GM21717 (cell line): Measurements from ENCODE around the gene SYNJ2.
A peak's percentile ranks its signal among the peaks of the same experiment; 100 is the strongest.
"Not testable (repeated sequence)": the region's sequence is repeated elsewhere in the genome, so short reads cannot be mapped to it uniquely, and the experiment has no call there.

Source experiments
- ATAC-seq: cut with Tn5 transposase; IDR thresholded peaks from one replicate; pipeline ENCODE4 v1.9.1; 2021; ENCODE audit warnings: mild to moderate bottlenecking, moderate library complexity; ENCODE audit not compliant: unreplicated experiment

The SYNJ2 gene

GRCh38 chr6:157981395-157982101 is at the start of gene SYNJ2:
SYNJ2 (plus strand) TSS chr6:157981863; CDS start chr6:157981962, 99 bp downstream.
- peak; percentile 78 for ATAC-seq

- ATAC-seq = no peak
Measured at GRCh38 chr6:157935786-157936185, 45.9 kb upstream of the SYNJ2 start.

GRCh38 chr6:157937318-157937717 is 44.3 kb upstream of the SYNJ2 start:
- no peak for ATAC-seq

- no peak for ATAC-seq
Measured at GRCh38 chr6:157937916-157938315, 43.7 kb upstream of the SYNJ2 start.

- ATAC-seq = not testable (repeated sequence)
Measured at GRCh38 chr6:157940375-157941036, 41.2 kb upstream of the SYNJ2 start.

- ATAC-seq = no peak
Measured at GRCh38 chr6:157941101-157941863, 40.4 kb upstream of the SYNJ2 start.

- no peak for ATAC-seq
Measured at GRCh38 chr6:157942351-157942750, 39.3 kb upstream of the SYNJ2 start.

- no peak for ATAC-seq
Measured at GRCh38 chr6:157943249-157943963, 38.3 kb upstream of the SYNJ2 start.

- ATAC-seq = no peak
Measured at GRCh38 chr6:157943964-157944283, 37.7 kb upstream of the SYNJ2 start.

GRCh38 chr6:157944983-157945931 is 36.4 kb upstream of the SYNJ2 start:
- ATAC-seq = no peak

- ATAC-seq = no peak
Measured at GRCh38 chr6:157946053-157946617, 35.5 kb upstream of the SYNJ2 start.

GRCh38 chr6:157946865-157947532 is 34.7 kb upstream of the SYNJ2 start:
- no peak for ATAC-seq

- ATAC-seq = not testable (repeated sequence)
Measured at GRCh38 chr6:157950899-157951298, 30.8 kb upstream of the SYNJ2 start.

GRCh38 chr6:157951828-157952227 is 29.8 kb upstream of the SYNJ2 start:
- ATAC-seq = no peak

- ATAC-seq = no peak
Measured at GRCh38 chr6:157952861-157953351, 28.8 kb upstream of the SYNJ2 start.

- ATAC-seq = no peak
Measured at GRCh38 chr6:157953580-157954091, 28.0 kb upstream of the SYNJ2 start.

- no peak for ATAC-seq
Measured at GRCh38 chr6:157954150-157955117, 27.2 kb upstream of the SYNJ2 start.

- no peak for ATAC-seq
Measured at GRCh38 chr6:157955675-157956074, 26.0 kb upstream of the SYNJ2 start.
